AG04449 (cell line): ENCODE results near the gene CTNNA2.

Experiments
- CTCF ChIA-PET: fragments of 350-600 bp; formaldehyde crosslinking; extraction: SDS; loops from one replicate; lab custom pipeline; 2021; ENCODE audit warnings: antibody characterized with exemption; lab: Yijun Ruan, JAX
- POLR2A ChIA-PET: fragments of 400-600, 350-600 bp; formaldehyde crosslinking; extraction: SDS; loops from one replicate; lab custom pipeline; 2020; ENCODE audit warnings: antibody characterized with exemption, inconsistent platforms; lab: Yijun Ruan, JAX
- DNase-seq: peaks from one replicate; pipeline ENCODE4 v3.0.0-alpha.2; 2010; ENCODE audit warnings: low read depth, low spot score
- H3K4me3 ChIP-seq: 2 replicates; pipeline ENCODE4 v1.5.1; 2011; ENCODE audit warnings: low read depth, mild to moderate bottlenecking, control low read depth, low read length
- TF ChIP-seq, protein P1 (sequence below): IDR thresholded peaks from one replicate; pipeline ENCODE4 v1.5.1; 2011; ENCODE audit warnings: mild to moderate bottlenecking, moderate library complexity, low read length, control low read depth, inconsistent platforms; ENCODE audit not compliant: insufficient read depth; ENCODE audit errors: missing control alignments

Gene CTNNA2

DNA sequence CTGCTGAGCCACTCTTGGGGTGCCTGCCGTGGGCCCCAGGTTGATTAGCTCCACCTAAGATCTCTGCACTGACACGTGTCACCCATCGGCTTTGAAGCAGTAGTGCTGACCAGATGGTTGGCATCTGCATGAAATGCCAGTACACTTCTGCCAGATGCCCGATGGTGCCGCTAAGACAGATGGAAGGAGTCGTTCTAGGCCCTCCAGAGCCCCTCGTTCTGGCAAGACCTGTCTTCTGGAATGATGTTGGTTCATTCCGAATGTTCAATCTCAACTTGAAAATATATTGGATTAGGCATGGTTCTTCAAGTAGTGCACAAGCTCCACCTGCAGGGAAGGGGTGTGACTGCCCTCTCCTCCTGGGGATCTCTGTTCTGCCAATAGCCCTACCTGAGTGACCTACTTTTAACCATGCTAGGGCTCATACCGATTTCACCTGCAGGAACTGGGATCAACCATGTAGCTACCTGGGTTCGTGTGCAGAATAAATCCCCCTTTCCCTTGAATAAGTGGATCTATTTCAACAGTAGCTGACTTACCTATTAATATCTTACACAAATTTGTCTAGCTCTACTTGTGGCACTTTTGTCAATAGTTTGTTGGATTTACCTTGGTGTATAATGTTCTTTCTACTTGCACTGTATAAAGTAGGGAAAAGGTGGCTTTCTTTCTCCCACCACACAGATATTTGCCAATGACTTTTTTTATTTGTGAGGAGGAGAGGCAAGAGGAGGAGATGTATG, 342.6 kb downstream of the CTNNA2 start:
- H3K4me3 ChIP-seq: no peak overlapping the region
- TF ChIP-seq, protein P1, sequence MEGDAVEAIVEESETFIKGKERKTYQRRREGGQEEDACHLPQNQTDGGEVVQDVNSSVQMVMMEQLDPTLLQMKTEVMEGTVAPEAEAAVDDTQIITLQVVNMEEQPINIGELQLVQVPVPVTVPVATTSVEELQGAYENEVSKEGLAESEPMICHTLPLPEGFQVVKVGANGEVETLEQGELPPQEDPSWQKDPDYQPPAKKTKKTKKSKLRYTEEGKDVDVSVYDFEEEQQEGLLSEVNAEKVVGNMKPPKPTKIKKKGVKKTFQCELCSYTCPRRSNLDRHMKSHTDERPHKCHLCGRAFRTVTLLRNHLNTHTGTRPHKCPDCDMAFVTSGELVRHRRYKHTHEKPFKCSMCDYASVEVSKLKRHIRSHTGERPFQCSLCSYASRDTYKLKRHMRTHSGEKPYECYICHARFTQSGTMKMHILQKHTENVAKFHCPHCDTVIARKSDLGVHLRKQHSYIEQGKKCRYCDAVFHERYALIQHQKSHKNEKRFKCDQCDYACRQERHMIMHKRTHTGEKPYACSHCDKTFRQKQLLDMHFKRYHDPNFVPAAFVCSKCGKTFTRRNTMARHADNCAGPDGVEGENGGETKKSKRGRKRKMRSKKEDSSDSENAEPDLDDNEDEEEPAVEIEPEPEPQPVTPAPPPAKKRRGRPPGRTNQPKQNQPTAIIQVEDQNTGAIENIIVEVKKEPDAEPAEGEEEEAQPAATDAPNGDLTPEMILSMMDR: peak; percentile 42
- ChIA-PET CTCF (interaction anchor here (0.9 to 4.2 kb wide), 11 partner anchors 9 to 310 kb away, joined by 3 to 58 read pairs (median 5); no protein-coding TSS in a partner anchor), POLR2A (no interaction called here)
- DNase-seq: no peak

DNA sequence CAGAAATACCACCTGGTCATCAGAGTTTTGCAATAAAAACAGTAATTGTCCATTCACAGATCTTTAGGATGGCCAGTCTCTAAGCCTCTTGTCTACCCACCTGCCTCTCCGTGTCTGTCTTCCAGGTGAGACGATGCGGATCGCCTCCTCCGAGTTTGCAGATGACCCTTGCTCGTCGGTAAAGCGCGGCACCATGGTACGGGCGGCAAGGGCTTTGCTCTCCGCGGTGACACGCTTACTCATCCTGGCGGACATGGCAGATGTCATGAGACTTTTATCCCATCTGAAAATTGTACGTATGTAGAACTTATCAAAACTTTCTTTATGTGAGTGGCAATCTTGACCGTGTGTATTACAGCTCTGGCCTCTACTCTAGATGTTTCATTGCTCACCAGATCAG, 345.0 kb downstream of the CTNNA2 start:
- CTCF ChIA-PET: interaction anchor here (4.2 kb wide), 1 partner anchor 196 kb away, joined by 58 read pairs; no protein-coding TSS in a partner anchor
- POLR2A ChIA-PET: no interaction called here
- TF ChIP-seq, protein P1: no peak
- no peak overlapping the region for H3K4me3 ChIP-seq
- DNase-seq: no peak

GRCh38 chr2:79860228-79861058, 347.6 kb downstream of the CTNNA2 start:
- CTCF ChIA-PET: interaction anchor here (0.7 to 3.0 kb wide), 3 partner anchors 12 to 662 kb away, joined by 3 to 28 read pairs (median 3); no protein-coding TSS in a partner anchor

GRCh38 chr2:79861059-79861374, 348.2 kb downstream of the CTNNA2 start:
- no peak overlapping the region for H3K4me3 ChIP-seq
- TF ChIP-seq, protein P1: no peak
- ChIA-PET POLR2A (no interaction called here), CTCF (interaction anchor here (0.7 to 3.0 kb wide), 3 partner anchors 13 to 663 kb away, joined by 3 to 28 read pairs (median 3); no protein-coding TSS in a partner anchor)
- DNase-seq: no peak

More at GRCh38 chr2:79860228-79861058, 347.6 kb downstream of the CTNNA2 start:
- TF ChIP-seq, protein P1: peak; percentile 59
- peak; percentile 0 for DNase-seq
- POLR2A ChIA-PET: no interaction called here
- H3K4me3 ChIP-seq: no peak overlapping the region

- POLR2A ChIA-PET: no interaction called here
- CTCF ChIA-PET: interaction anchor here (2.7 kb wide), 1 partner anchor 201 kb away, joined by 15 read pairs; no protein-coding TSS in a partner anchor
- no peak for DNase-seq
- no peak overlapping the region for H3K4me3 ChIP-seq
- TF ChIP-seq, protein P1: no peak
Measured at GRCh38 chr2:79862756-79863155, 349.9 kb downstream of the CTNNA2 start.

- POLR2A ChIA-PET: no interaction called here
- CTCF ChIA-PET: no interaction called here
- TF ChIP-seq, protein P1: no peak
- no peak overlapping the region for H3K4me3 ChIP-seq
- no peak for DNase-seq
Measured at GRCh38 chr2:79872656-79873055, 359.8 kb downstream of the CTNNA2 start.
